ENCODE results near the gene CAMK2D. TPM values are rescaled to one million over a fixed set of nuclear protein-coding genes. Genes with fewer than 3 reads are reported as not detected.

CAMK2D gene
- total RNA-seq, 1 experiment from 2014 or later: 9.0 TPM

- Histone ChIP-seq H2BK12ac (ENCODE audit: insufficient read length, low read depth, low read length) (no peak overlapping the region), H3K14ac (ENCODE audit: insufficient read depth, low read length) (no peak overlapping the region), H2AFZ (ENCODE audit: low read length) (no peak overlapping the region), H3K4me1 (ENCODE audit: insufficient read depth, low read length) (no peaks in the 10 kb centered on the region), H2BK120ac (ENCODE audit: low read depth, low read length, poor library complexity, severe bottlenecking) (no peak overlapping the region), H3K23me2 (ENCODE audit: insufficient read length, low read depth, low read length, poor library complexity, severe bottlenecking) (no peaks in the 10 kb centered on the region), H3K4ac (ENCODE audit: low read depth, low read length) (no peak overlapping the region), H4K91ac (ENCODE audit: insufficient read length, low read depth, low read length) (no peak overlapping the region), H3K9ac (ENCODE audit: extremely low read depth, insufficient read length, low read length) (no peak overlapping the region), H3T11ph (ENCODE audit: low read length) (no peak overlapping the region), H4K5ac (ENCODE audit: insufficient read length, low read depth, low read length) (no peak overlapping the region), H4K8ac (replicated peaks; ENCODE audit: insufficient read length, low read depth, low read length) (no peak overlapping the region), H3K9me3 (ENCODE audit: control insufficient read depth, low read depth, low read length) (no peaks in the 10 kb centered on the region), H2BK20ac (ENCODE audit: low read depth, low read length, poor library complexity, severe bottlenecking) (no peak overlapping the region), H3K79me2 (ENCODE audit: insufficient read depth, low read length) (no peaks in the 10 kb centered on the region), H3K27ac (ENCODE audit: insufficient read length, low read depth, low read length) (no peak overlapping the region), H4K20me1 (ENCODE audit: control insufficient read depth, insufficient read depth, insufficient read length) (no peaks in the 10 kb centered on the region), H3K4me2 (ENCODE audit: insufficient read depth, insufficient read length, low read length) (no peak overlapping the region), H2AK5ac (ENCODE audit: insufficient read length, low read length) (no peak overlapping the region), H3K23ac (ENCODE audit: insufficient read length, low read depth, low read length) (no peak overlapping the region), H3K56ac (ENCODE audit: insufficient read length, low read depth, low read length) (no peak overlapping the region), H3K79me1 (ENCODE audit: insufficient read depth, low read depth, low read length, poor library complexity, severe bottlenecking) (no peaks in the 10 kb centered on the region), H3K27me3 (ENCODE audit: insufficient read depth, low read length) (no peaks in the 10 kb centered on the region), H3K18ac (ENCODE audit: insufficient read length, low read depth, low read length) (no peak overlapping the region), H2BK15ac (ENCODE audit: low read depth, low read length) (no peak overlapping the region), H2BK5ac (ENCODE audit: insufficient read length, low read length) (no peak overlapping the region)
- Mint-ChIP-seq H3K36me3 (ENCODE audit: insufficient read depth in 1 of 3, low read depth in 3 of 3) (no peaks in the 10 kb centered on the region), H3K27ac (no peak overlapping the region), H3K4me1 (peaks cover 4 to 5% of the 10 kb centered on the region in 2 experiments; a peak in 3 of 4 replicates), H3K27me3 (ENCODE audit: low read depth) (no peaks in the 10 kb centered on the region), H3K9me3 (no peaks in the 10 kb centered on the region), H3K4me3 (no peak overlapping the region)
- DNase-seq: no peak
- TF ChIP-seq CTCF (conservative IDR thresholded peaks at IDR 0.05): no peak
- no CpG with 5 or more reads among the region's 1 CpG for WGBS (ENCODE audit: extremely low coverage, insufficient read length, low lambda C conversion rate)
Measured at GRCh38 chr4:113718252-113718651, 43.3 kb downstream of the CAMK2D start.
